Measurements from ENCODE around the gene CIDEC.
"Not testable (repeated sequence)": the region's sequence is repeated elsewhere in the genome, so short reads cannot be mapped to it uniquely, and the experiment has no call there.

CIDEC gene

DNA sequence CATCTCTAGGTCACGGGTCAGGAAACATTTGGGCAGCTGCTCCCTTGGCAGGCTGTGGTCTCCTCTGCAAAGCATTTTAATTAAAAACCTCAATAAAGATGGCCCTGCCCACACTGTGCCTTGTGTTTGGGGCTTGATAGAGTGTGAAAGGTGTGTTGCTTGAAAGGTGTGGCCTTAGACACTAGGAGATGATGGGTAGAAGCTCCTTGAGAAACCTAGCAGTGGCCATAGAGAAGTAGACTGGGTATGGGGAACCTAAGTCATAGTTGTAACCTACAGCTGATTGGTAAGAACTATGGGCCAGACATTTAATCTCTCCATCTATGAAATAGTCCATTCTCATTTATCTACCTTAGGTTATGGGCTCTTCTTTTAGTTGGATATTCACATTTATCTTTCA lies 13.7 kb upstream of the CIDEC start:
- peaks cover 56% of the 10 kb centered on the region for H3K36me3 Mint-ChIP-seq (ENCODE audit: low read depth)
- H3K4me3 Mint-ChIP-seq, result no peak overlapping the region
- H3K27ac Mint-ChIP-seq, result peak overlapping the region; percentile 70
- DNase-seq, result no peak
- no peaks in the 10 kb centered on the region for H3K27me3 Mint-ChIP-seq
- peaks cover 3% of the 10 kb centered on the region for H3K9me3 Mint-ChIP-seq
- H3K4me1 Mint-ChIP-seq (ENCODE audit: low read depth), result peaks cover 67% of the 10 kb centered on the region

DNA sequence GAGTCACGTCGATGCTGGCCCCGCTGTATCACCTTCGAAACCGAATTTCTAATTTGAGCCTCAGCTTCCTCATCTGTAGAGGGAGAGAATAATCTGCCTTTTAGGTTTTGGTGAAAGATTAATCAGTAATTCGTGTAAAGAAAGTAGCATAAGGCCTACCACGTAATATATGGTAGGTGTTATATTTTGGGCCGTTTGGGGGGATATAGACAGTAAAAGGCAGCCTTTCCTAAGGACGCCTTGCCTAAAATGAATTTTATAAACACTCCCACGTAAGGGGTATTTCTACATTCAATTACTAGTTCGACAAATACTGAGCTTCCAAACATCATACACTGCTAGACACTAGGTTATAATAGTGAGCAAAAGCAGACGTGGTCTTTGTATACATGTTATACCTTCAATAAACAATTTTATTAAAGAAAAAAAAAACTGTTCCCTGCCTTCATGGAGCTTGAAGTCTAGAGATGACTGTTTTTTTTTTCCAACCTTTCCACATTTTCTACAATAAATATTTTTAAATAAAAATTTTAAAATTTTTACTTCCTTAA lies 11.1 kb upstream of the CIDEC start:
- Mint-ChIP-seq H3K27me3 (no peaks in the 10 kb centered on the region), H3K4me1 (ENCODE audit: low read depth) (peaks cover 47% of the 10 kb centered on the region), H3K4me3 (peak overlapping the region; percentile 99), H3K27ac (peak overlapping the region; percentile 99), H3K9me3 (peaks cover 3% of the 10 kb centered on the region), H3K36me3 (ENCODE audit: low read depth) (peaks cover 49% of the 10 kb centered on the region)
- no peak for DNase-seq

DNA sequence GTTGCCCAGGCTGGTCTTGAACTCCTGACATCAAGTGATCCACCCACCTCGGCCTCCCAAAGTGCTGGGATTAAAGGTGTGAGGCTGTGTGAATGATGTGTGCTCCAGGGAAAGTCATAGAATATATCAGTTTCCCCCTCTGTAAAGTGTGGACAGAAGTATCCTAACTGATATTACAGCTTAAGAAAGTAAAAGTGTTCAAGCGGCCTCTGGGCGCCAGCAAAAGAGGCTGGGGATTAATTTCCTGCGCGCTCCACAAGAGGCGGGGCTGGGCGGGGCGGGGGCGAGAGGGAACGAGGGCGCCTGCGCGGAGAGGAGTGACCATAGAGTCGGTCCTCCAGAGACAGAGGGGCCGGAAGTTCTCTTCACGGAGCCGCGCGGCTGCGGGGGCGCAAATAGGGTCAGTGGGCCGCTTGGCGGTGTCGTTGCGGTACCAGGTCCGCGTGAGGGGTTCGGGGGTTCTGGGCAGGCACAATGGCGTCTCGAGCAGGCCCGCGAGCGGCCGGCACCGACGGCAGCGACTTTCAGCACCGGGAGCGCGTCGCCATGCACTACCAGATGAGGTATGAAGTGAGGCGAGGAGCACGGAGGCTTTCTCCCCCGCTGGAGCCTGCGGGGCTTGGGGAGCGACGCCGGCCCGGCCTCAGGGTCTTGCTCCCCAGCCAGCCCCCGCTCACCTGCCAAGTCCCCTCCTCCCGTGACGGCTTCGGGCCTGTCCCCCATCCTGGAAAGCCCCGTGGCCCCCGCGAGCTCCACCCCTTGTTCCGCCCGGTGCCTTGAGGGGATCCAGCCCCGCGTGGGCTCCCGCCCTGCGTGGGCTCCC lies 10.4 kb upstream of the CIDEC start, which contains the start of gene JAGN1:
JAGN1 (plus strand) TSS at position 362 of the 823 bp plus-strand sequence; CDS start at position 475, 113 bp downstream.
- H3K9me3 Mint-ChIP-seq, result peaks cover 3% of the 10 kb centered on the region
- peak within 1 kb of the TSS; percentile 99 for H3K27ac Mint-ChIP-seq
- peak within 1 kb of the TSS; percentile 99 for H3K4me3 Mint-ChIP-seq
- peaks cover 42% of the 10 kb centered on the region for H3K4me1 Mint-ChIP-seq (ENCODE audit: low read depth)
- peaks cover 44% of the 10 kb centered on the region for H3K36me3 Mint-ChIP-seq (ENCODE audit: low read depth)
- no peaks in the 10 kb centered on the region for H3K27me3 Mint-ChIP-seq
- DNase-seq, result peak; percentile 96

DNA sequence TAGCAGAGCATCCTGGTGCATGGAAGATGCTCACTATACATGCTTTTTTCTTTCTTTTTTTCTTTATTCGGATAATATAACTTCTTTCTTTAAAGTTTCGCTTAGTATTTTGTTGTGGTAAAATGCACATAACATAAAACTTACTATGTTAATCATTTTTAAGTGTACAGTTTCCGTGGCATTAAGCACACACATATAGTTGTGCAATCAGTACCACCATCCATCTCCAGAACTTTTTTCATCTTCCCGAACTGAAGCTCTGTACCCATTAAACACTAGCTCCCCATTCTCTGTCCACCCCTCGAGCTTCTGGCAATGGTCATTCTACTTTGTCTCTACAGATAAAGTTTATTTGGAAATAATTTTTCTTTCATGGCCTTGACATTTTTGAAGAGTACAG lies 9.4 kb upstream of the CIDEC start:
- Mint-ChIP-seq H3K9me3 (no peaks in the 10 kb centered on the region), H3K36me3 (ENCODE audit: low read depth) (peaks cover 35% of the 10 kb centered on the region), H3K27me3 (no peaks in the 10 kb centered on the region), H3K27ac (peak overlapping the region; percentile 99), H3K4me3 (no peak overlapping the region), H3K4me1 (ENCODE audit: low read depth) (peaks cover 36% of the 10 kb centered on the region)
- DNase-seq, result no peak

DNA sequence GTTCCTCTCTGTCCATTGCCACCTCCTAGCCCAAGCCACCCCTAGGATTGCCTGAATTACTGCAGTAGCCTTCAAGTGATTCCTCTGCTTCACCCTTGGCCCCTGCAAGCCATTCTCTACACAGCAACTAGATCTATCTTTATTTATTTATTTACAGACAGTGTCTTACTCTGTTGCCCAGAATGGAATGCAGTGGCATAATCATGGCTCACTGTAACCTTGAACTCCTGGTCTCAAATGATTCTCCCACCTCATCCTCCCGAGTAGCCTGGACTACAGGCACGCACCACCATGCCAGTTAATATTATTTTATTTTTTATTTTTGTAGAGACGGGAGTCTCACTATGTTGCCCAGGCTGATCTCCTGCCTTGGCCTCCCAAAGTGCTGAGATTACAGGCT lies 8.5 kb upstream of the CIDEC start:
- Mint-ChIP-seq H3K27me3 (no peaks in the 10 kb centered on the region), H3K36me3 (ENCODE audit: low read depth) (peaks cover 26% of the 10 kb centered on the region), H3K27ac (no peak overlapping the region), H3K9me3 (no peaks in the 10 kb centered on the region), H3K4me1 (ENCODE audit: low read depth) (peaks cover 27% of the 10 kb centered on the region), H3K4me3 (no peak overlapping the region)
- no peak for DNase-seq

DNA sequence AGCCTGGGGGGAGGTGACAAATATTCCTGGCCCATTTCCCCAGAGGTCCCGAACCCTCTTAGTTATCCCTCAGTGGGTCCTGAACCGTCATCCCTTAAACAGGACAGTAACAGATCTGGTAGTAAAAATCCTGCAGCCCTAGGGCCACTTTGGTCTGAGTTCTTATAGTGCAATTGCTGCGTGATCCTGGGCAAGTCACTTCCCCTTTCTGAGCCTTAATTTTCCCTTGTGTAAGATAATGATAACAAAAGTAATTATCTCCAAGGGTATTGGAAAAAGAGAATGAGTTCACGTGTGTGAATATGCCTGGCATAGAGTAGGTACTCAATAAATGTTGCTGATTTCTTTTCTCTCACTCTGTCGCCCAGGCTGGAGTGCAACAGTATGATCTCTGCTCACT lies 7.4 kb upstream of the CIDEC start:
- no peak for DNase-seq
- H3K9me3 Mint-ChIP-seq, result no peaks in the 10 kb centered on the region
- no peak overlapping the region for H3K27ac Mint-ChIP-seq
- peaks cover 16% of the 10 kb centered on the region for H3K36me3 Mint-ChIP-seq (ENCODE audit: low read depth)
- H3K4me1 Mint-ChIP-seq (ENCODE audit: low read depth), result peaks cover 17% of the 10 kb centered on the region
- no peaks in the 10 kb centered on the region for H3K27me3 Mint-ChIP-seq
- H3K4me3 Mint-ChIP-seq, result no peak overlapping the region

DNA sequence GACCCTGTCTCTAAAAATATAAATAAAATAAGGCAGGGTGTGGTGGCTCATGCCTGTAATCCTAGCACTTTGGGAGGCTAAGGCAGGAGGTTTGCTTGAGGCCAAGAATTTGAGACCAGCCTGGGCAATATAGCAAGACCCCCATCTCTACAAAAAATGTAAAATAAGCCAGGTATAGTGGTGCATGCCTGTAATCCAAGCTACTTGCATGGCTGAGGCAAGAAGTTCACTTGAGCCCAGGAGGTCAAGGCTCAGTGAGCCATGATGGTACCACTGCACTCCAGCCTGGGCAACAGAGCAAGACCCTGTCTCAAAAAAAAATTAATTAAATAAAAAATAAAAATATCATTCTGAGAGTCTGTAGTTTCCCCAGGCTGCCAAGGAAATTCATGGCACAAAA lies 6.3 kb upstream of the CIDEC start:
- Mint-ChIP-seq H3K9me3 (no peaks in the 10 kb centered on the region), H3K27ac (no peak overlapping the region), H3K27me3 (no peaks in the 10 kb centered on the region), H3K36me3 (ENCODE audit: low read depth) (peaks cover 8% of the 10 kb centered on the region), H3K4me1 (ENCODE audit: low read depth) (peaks cover 10% of the 10 kb centered on the region), H3K4me3 (no peak overlapping the region)
- no peak for DNase-seq

DNA sequence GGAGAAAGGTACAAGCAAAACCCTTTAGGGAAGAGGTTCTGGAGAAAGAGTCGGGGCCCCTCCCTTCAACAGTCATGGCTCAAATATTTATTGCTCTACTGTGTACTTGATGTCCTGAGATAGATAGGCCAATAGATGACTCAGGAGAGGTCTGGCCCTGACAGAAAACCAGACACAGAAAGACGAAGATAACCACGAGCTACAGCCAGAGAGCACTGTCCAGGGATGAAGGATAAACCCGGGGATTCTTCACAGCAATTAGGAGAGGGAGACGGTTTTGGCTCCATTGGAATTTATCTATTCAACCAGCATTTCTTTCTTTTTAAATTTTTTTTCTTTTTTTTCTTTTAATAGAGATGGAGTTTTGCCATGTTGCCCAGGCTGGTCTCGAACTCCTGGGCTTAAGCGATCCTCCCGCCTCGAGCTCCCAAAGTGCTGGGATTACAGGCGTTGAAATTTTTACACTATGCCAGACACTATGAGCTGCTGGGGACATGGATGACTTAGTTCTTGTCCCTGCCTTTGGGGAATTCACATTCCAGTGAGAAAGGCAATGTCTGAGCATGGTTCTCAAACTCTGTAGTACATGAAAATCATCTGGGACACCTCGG lies 4.6 kb upstream of the CIDEC start:
- DNase-seq, result no peak
- Mint-ChIP-seq H3K4me3 (no peak overlapping the region), H3K36me3 (ENCODE audit: low read depth) (no peaks in the 10 kb centered on the region), H3K4me1 (ENCODE audit: low read depth) (peaks cover 3% of the 10 kb centered on the region), H3K27me3 (no peaks in the 10 kb centered on the region), H3K27ac (no peak overlapping the region), H3K9me3 (no peaks in the 10 kb centered on the region)

DNA sequence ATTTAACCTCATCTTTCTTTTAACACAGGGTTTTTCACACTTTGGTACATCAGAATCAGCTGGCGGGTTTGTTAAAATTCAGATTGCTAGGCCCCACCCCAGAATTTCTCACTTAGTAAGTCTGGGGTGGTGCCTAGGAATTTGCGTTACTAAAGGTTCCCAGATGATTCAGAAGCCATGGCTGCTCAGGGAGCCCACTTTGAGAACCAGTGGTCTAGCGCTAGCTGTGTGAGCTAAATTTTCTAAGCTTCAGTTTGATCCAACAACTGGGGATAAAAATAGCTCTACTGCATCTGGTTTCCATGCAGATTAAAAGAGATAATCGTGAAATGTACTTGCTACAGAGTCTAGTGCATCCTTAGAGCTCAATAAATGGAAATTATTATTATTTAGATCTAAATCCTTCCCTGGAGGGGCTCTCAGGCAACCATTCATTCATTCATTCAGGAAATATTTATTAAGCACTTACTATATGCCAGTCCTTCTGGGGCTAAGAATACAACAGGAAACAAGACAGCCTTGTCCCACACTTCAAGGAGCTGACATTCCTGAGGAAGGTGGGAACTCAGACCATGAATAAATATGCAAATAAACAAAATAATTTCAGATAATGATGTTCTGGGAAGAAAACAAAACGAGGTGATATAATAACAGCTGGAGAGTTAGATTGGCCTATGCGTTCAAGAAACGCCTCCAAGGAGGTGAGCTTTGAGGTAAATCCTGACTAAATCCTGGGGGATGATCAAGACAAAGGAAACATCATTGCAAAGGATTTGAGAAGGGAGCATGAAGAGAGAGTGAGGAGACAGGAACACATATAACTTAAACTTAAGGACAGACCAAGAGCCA lies 3.9 kb upstream of the CIDEC start:
- Mint-ChIP-seq H3K9me3 (no peaks in the 10 kb centered on the region), H3K36me3 (ENCODE audit: low read depth) (no peaks in the 10 kb centered on the region), H3K27ac (no peak overlapping the region), H3K4me1 (ENCODE audit: low read depth) (no peaks in the 10 kb centered on the region), H3K27me3 (no peaks in the 10 kb centered on the region), H3K4me3 (no peak overlapping the region)
- DNase-seq, result no peak

DNA sequence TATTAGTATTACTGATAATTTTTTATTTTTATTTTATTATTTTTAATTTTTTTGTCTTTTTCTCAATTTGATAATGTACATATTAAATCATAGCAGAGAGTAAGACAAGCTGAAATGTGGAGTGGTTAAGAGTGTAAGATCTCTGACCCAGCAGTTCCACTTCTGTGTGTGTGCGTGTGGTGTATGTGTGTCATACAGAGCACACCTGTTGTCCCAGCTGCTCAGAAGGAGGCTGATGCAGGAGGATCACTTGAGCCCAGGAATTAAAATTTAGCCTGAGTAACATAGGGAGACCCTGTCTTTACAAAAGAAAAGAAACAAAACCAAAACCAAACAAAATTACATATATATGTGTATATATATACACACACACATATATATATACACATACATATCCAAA lies 1.4 kb upstream of the CIDEC start:
- no peak overlapping the region for H3K27ac Mint-ChIP-seq
- no peak for DNase-seq
- no peaks in the 10 kb centered on the region for H3K36me3 Mint-ChIP-seq (ENCODE audit: low read depth)
- H3K9me3 Mint-ChIP-seq, result no peaks in the 10 kb centered on the region
- no peak overlapping the region for H3K4me3 Mint-ChIP-seq
- H3K27me3 Mint-ChIP-seq, result no peaks in the 10 kb centered on the region
- no peaks in the 10 kb centered on the region for H3K4me1 Mint-ChIP-seq (ENCODE audit: low read depth)

DNA sequence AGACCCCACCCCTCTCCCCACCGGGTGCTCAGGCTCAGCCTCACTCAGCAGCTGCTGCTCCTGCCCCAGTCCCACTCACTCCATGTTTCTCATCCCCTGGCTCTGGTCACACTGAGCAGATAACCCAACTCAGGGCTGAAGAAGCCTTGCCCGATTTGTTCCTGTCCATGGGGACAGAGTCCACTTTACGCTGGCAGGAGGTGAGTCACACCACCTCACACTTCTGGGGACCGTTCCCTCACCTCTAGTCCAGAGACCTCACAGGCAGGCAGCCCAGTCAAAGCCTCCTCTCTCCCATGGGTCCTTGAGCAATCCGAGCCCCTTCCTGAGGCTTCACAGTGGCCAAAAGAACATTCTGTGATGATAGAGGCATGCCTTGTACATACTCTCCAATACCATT lies 1.4 kb downstream of the CIDEC start:
- no peak overlapping the region for H3K27ac Mint-ChIP-seq
- no peaks in the 10 kb centered on the region for H3K9me3 Mint-ChIP-seq
- DNase-seq, result no peak
- no peaks in the 10 kb centered on the region for H3K4me1 Mint-ChIP-seq (ENCODE audit: low read depth)
- H3K27me3 Mint-ChIP-seq, result no peaks in the 10 kb centered on the region
- no peak overlapping the region for H3K4me3 Mint-ChIP-seq
- no peaks in the 10 kb centered on the region for H3K36me3 Mint-ChIP-seq (ENCODE audit: low read depth)

DNA sequence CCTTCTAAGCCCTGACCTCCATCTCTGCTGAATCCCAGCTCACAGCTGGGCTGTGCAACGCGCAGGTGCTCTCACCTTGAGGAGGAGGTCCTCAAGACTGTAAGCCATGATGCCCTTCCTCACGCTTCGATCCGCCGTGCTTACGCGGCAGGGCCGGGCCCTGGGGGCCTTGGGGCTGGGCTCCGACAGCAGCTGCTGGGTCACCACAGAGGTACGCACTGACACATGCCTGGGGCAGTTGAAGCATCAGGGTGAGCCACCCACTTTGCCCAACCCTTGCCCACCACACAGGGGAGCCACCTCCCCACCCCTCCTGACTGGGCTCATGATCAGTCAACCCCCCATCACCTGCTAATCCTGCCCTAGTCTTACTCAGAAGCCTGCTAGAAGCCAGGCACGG lies 3.1 kb downstream of the CIDEC start:
- no peak overlapping the region for H3K4me3 Mint-ChIP-seq
- H3K27ac Mint-ChIP-seq, result no peak overlapping the region
- no peaks in the 10 kb centered on the region for H3K4me1 Mint-ChIP-seq (ENCODE audit: low read depth)
- H3K27me3 Mint-ChIP-seq, result no peaks in the 10 kb centered on the region
- no peaks in the 10 kb centered on the region for H3K9me3 Mint-ChIP-seq
- no peaks in the 10 kb centered on the region for H3K36me3 Mint-ChIP-seq (ENCODE audit: low read depth)
- no peak for DNase-seq

DNA sequence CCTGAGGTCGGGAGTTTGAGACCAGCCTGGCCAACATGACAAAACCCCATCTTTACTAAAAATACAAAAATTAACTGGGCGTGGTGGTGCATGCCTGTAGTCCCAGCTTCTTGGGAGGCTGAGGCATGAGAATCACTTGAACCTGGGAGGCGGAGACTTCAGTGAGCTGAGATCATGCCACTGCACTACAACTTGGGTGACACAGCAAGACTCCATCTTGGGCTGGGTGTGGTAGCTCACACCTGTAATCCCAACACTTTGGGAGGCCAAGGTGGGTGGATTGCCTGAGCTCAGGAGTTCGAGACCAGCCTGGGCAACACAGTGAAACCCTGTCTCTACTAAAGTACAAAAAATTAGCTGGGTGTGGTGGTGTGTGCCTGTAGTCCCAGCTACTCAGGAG lies 3.8 kb downstream of the CIDEC start:
- not testable (repeated sequence) for H3K4me3 Mint-ChIP-seq; H3K9me3 Mint-ChIP-seq; H3K27ac Mint-ChIP-seq; DNase-seq; H3K4me1 Mint-ChIP-seq (ENCODE audit: low read depth); H3K36me3 Mint-ChIP-seq (ENCODE audit: low read depth); H3K27me3 Mint-ChIP-seq

DNA sequence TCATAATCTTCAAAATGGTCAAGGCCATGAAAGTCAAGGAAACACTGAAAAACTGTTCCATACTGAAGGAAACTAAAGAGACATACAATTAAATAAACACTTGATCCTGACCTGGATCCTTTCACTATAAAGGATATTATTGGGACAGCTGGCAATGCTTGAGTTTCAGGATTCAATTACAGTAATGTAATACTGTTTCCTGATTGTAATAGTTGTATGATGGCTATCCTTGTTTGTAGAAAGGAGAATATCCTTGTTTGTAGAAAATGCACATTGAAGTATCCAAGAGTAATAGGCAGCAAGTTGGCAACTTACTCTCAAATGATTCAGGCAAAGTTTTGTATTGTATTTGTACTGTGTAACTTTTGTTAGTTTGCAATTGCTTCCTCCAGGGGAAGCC lies 4.6 kb downstream of the CIDEC start:
- Mint-ChIP-seq H3K4me3 (no peak overlapping the region), H3K27me3 (no peaks in the 10 kb centered on the region), H3K36me3 (ENCODE audit: low read depth) (no peaks in the 10 kb centered on the region), H3K27ac (no peak overlapping the region), H3K9me3 (no peaks in the 10 kb centered on the region), H3K4me1 (ENCODE audit: low read depth) (no peaks in the 10 kb centered on the region)
- DNase-seq, result no peak
